Breast epithelium (tissue), 3 donors: Measurements from ENCODE around the gene CD44.

Experiments used
- POLR2A ChIP-seq: fragments of 450-650 bp; IDR thresholded peaks from one replicate; pipeline ENCODE4 v1.6.1; 2016; ENCODE audit warnings: antibody characterized with exemption, mild to moderate bottlenecking, moderate library complexity
- POLR2AphosphoS5 ChIP-seq, 3 donors: sonication (generic); formaldehyde crosslinking; IDR thresholded peaks; one replicate each; pipeline ENCODE4 v1.6.1; 2017; ENCODE audit warnings: antibody characterized with exemption in 3 of 3
- TF ChIP-seq, protein P1 (sequence below), 3 donors: fragments of 450-650 bp; IDR thresholded peaks; one replicate each; pipeline ENCODE4 v1.5.1; 2016 to 2017; ENCODE audit warnings: antibody characterized with exemption in 3 of 3, mild to moderate bottlenecking in 3 of 3, moderate library complexity in 3 of 3

DNA sequence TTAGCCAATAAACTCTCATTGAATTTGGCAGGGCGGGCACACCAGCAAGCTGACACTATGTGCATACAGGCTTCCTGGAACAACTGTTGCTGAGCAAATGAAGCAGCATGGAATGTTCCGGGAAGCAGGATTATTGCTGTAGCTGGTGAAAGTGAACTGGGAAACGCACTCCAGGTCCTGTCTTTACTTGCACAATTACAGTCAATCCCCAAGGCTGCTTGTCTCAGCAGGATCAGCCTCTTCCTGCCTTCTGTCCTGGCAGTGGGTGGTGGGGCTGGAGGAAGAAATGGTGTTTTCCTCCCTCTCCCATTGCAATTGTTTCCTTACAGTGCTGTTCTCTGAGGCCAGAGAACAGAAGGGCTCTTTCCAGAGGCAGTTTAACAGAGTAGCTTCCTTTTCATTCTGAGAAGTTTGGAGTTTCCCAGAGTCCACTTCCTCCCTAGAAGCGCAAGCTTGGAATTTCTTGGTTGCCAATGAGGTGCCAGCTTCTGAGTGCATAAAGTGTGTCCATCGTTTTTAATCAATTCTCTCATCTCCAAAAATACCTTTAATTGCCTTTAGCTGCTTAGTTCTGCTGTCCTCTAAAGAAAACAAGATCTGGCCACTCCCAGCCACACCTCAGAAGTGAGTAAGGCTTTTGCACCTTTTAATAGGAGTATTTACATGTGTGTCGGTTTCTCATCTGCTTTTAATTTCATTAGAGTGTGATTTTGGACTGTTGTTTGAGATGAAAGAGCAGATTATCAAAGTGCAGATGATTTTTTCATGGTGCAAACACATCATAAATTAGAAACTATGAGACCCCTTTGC, 19.9 kb downstream of the CD44 start:
- TF ChIP-seq, protein P1, sequence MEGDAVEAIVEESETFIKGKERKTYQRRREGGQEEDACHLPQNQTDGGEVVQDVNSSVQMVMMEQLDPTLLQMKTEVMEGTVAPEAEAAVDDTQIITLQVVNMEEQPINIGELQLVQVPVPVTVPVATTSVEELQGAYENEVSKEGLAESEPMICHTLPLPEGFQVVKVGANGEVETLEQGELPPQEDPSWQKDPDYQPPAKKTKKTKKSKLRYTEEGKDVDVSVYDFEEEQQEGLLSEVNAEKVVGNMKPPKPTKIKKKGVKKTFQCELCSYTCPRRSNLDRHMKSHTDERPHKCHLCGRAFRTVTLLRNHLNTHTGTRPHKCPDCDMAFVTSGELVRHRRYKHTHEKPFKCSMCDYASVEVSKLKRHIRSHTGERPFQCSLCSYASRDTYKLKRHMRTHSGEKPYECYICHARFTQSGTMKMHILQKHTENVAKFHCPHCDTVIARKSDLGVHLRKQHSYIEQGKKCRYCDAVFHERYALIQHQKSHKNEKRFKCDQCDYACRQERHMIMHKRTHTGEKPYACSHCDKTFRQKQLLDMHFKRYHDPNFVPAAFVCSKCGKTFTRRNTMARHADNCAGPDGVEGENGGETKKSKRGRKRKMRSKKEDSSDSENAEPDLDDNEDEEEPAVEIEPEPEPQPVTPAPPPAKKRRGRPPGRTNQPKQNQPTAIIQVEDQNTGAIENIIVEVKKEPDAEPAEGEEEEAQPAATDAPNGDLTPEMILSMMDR (IDR thresholded peaks at IDR 0.05) = no peak
- TF ChIP-seq POLR2A (no peak), POLR2AphosphoS5 (IDR thresholded peaks at IDR 0.05) (peak; percentile 66 to 97 (median 74))
